DND-41 (cell line): Measurements from ENCODE around the gene PDLIM7.

Experiments
- ATAC-seq: fragments of 200-7000 bp; cut with Tn5 transposase; 3 replicates; pipeline ENCODE4 v1.9.1; 2021; ENCODE audit warnings: low read depth; ENCODE audit not compliant: insufficient read depth
- DNase-seq: peaks from one replicate; pipeline ENCODE4 v3.0.0-alpha.2; 2020
- H2AFZ ChIP-seq: 2 replicates; pipeline ENCODE4 v1.6.0; 2012; ENCODE audit warnings: low read depth, low read length
- H3K27ac ChIP-seq: 2 replicates; pipeline ENCODE4 v1.5.1; 2012; ENCODE audit warnings: low read length, inconsistent platforms
- H3K27me3 ChIP-seq: fragments of 200-600 bp; sonication (generic); 2 replicates; pipeline ENCODE4 v1.6.0; 2012; ENCODE audit warnings: low read length, mild to moderate bottlenecking, inconsistent platforms; ENCODE audit not compliant: insufficient read depth, poor library complexity
- H3K36me3 ChIP-seq: 2 replicates; pipeline ENCODE4 v1.5.1; 2012; ENCODE audit warnings: low read length, inconsistent platforms; ENCODE audit not compliant: insufficient read depth
- H3K4me1 ChIP-seq: 2 replicates; pipeline ENCODE4 v1.5.1; 2012; ENCODE audit warnings: mild to moderate bottlenecking, low read length; ENCODE audit not compliant: insufficient read depth
- H3K4me2 ChIP-seq: 2 replicates; pipeline ENCODE4 v1.6.0; 2012; ENCODE audit warnings: mild to moderate bottlenecking, moderate library complexity, low read length, inconsistent platforms; ENCODE audit not compliant: insufficient read depth
- H3K4me3 ChIP-seq, 2 experiments: fragments of 200-600 bp in 1 of 2; shearing (Covaris generic) in 1 of 2; 2 replicates each; pipeline ENCODE4 v1.5.1; 2012 to 2016; ENCODE audit warnings: inconsistent platforms in 2 of 2, low read length in 2 of 2, mild to moderate bottlenecking in 2 of 2, low read depth in 1 of 2, moderate library complexity in 1 of 2
- H3K79me2 ChIP-seq: 2 replicates; pipeline ENCODE4 v1.6.0; 2012; ENCODE audit warnings: low read length, inconsistent platforms; ENCODE audit not compliant: insufficient read depth
- H3K9ac ChIP-seq: 2 replicates; pipeline ENCODE4 v1.6.0; 2012; ENCODE audit warnings: low read depth, mild to moderate bottlenecking, inconsistent platforms, low read length, moderate library complexity
- H3K9me3 ChIP-seq: 2 replicates; pipeline ENCODE4 v1.5.1; 2012; ENCODE audit warnings: low read length, moderate library complexity, mild to moderate bottlenecking, inconsistent platforms; ENCODE audit not compliant: insufficient read depth, severe bottlenecking
- H4K20me1 ChIP-seq: 2 replicates; pipeline ENCODE4 v1.6.0; 2012; ENCODE audit warnings: low read length; ENCODE audit not compliant: insufficient read depth
- EZH2 ChIP-seq: IDR thresholded peaks from 3 replicates; pipeline ENCODE4 v1.6.1; 2012; ENCODE audit warnings: borderline replicate concordance, low read depth, mild to moderate bottlenecking, moderate library complexity, low read length, inconsistent platforms; ENCODE audit not compliant: severe bottlenecking
- TF ChIP-seq, protein P1 (sequence below): IDR thresholded peaks from 2 replicates; pipeline ENCODE4 v1.5.1; 2012; ENCODE audit warnings: borderline replicate concordance, low read length, moderate library complexity, mild to moderate bottlenecking; ENCODE audit not compliant: poor library complexity, severe bottlenecking; ENCODE audit errors: extremely low read depth

PDLIM7 gene

DNA sequence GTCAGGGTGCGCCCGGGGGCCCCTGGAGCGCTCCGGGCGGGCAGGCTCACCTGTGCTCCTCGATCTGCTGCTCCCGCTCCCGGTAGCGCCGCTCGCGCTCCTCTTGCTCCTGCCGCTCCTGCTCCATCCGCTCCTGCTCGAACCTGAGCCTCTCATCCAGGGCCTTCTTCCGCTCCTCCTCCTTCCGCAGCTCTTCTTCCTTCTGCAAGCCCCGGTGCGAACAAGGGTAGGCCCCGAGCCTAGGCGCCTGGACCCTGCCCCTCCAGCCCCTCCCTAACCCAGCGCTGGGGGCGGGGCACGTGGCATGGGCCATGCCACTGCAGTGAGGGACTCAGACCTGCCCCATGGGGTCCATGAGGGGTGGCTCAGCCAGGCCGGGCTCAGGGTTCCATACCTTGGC is 30.5 kb downstream of the PDLIM7 start:
- Histone ChIP-seq H3K9ac (no peak overlapping the region), H2AFZ (no peak overlapping the region), H3K4me1 (peaks cover 12% of the 10 kb centered on the region), H4K20me1 (peaks cover 38% of the 10 kb centered on the region), H3K9me3 (no peaks in the 10 kb centered on the region), H3K27ac (no peak overlapping the region), H3K36me3 (peaks cover 60% of the 10 kb centered on the region), H3K4me2 (no peak overlapping the region), H3K27me3 (no peaks in the 10 kb centered on the region), H3K79me2 (peaks cover 25% of the 10 kb centered on the region), H3K4me3 (no peak overlapping the region)
- DNase-seq (no peak), ATAC-seq (no peak)
- TF ChIP-seq, protein P1, sequence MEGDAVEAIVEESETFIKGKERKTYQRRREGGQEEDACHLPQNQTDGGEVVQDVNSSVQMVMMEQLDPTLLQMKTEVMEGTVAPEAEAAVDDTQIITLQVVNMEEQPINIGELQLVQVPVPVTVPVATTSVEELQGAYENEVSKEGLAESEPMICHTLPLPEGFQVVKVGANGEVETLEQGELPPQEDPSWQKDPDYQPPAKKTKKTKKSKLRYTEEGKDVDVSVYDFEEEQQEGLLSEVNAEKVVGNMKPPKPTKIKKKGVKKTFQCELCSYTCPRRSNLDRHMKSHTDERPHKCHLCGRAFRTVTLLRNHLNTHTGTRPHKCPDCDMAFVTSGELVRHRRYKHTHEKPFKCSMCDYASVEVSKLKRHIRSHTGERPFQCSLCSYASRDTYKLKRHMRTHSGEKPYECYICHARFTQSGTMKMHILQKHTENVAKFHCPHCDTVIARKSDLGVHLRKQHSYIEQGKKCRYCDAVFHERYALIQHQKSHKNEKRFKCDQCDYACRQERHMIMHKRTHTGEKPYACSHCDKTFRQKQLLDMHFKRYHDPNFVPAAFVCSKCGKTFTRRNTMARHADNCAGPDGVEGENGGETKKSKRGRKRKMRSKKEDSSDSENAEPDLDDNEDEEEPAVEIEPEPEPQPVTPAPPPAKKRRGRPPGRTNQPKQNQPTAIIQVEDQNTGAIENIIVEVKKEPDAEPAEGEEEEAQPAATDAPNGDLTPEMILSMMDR = no peak

- H3K79me2 ChIP-seq = peaks cover 9% of the 10 kb centered on the region; the same call in 1 of the 2 replicates
- peaks cover 24% of the 10 kb centered on the region for H4K20me1 ChIP-seq
- ATAC-seq (no peak), DNase-seq (no peak)
- no peak for TF ChIP-seq EZH2
- H2AFZ ChIP-seq = no peak overlapping the region
- H3K4me3 ChIP-seq = no peak overlapping the region
- no peak overlapping the region for H3K9ac ChIP-seq
- H3K27ac ChIP-seq = no peak overlapping the region
- H3K27me3 ChIP-seq = no peaks in the 10 kb centered on the region
- no peaks in the 10 kb centered on the region for H3K9me3 ChIP-seq
- no peak overlapping the region for H3K4me2 ChIP-seq
- no peaks in the 10 kb centered on the region for H3K4me1 ChIP-seq
- peaks cover 52% of the 10 kb centered on the region for H3K36me3 ChIP-seq
Measured at GRCh38 chr5:177465044-177465443, 32.4 kb downstream of the PDLIM7 start.

- Histone ChIP-seq H3K4me1 (no peaks in the 10 kb centered on the region), H3K79me2 (no peaks in the 10 kb centered on the region), H3K27me3 (no peaks in the 10 kb centered on the region), H3K4me3 (no peak overlapping the region), H3K27ac (no peak overlapping the region), H2AFZ (no peak overlapping the region), H3K36me3 (peaks cover 49% of the 10 kb centered on the region), H4K20me1 (peaks cover 23% of the 10 kb centered on the region), H3K4me2 (no peak overlapping the region), H3K9ac (no peak overlapping the region), H3K9me3 (no peaks in the 10 kb centered on the region)
- DNase-seq (no peak), ATAC-seq (no peak)
- TF ChIP-seq EZH2 = no peak
- TF ChIP-seq, protein P1 = no peak
Measured at GRCh38 chr5:177462021-177462670, 35.3 kb downstream of the PDLIM7 start.

GRCh38 chr5:177459819-177460628 is 37.4 kb downstream of the PDLIM7 start:
- H3K36me3 ChIP-seq = peaks cover 34% of the 10 kb centered on the region

More at GRCh38 chr5:177459819-177460628, 37.4 kb downstream of the PDLIM7 start:
- Histone ChIP-seq H3K4me2 (no peak overlapping the region), H4K20me1 (peaks cover 28% of the 10 kb centered on the region), H3K4me3 (no peak overlapping the region), H3K79me2 (no peaks in the 10 kb centered on the region), H3K27ac (no peak overlapping the region; the same call in 1 of the 2 replicates), H2AFZ (no peak overlapping the region), H3K4me1 (peaks cover 17% of the 10 kb centered on the region), H3K27me3 (no peaks in the 10 kb centered on the region), H3K9ac (no peak overlapping the region), H3K9me3 (no peaks in the 10 kb centered on the region)
- TF ChIP-seq, protein P1 = no peak
- no peak for TF ChIP-seq EZH2
- DNase-seq (no peak), ATAC-seq (no peak)
